SU-DHL-6 (cell line): ENCODE results near the gene PRKCE.

Source experiments
- H2AFZ ChIP-seq: fragments of 200-600 bp; sonication (generic); 2 replicates; pipeline ENCODE4 v1.6.1; 2014; ENCODE audit warnings: low read depth, mild to moderate bottlenecking, moderate library complexity, mixed read lengths, antibody characterized with exemption, low read length; ENCODE audit not compliant: severe bottlenecking
- H3F3A ChIP-seq: fragments of 200-600 bp; shearing (Covaris generic); 2 replicates; pipeline ENCODE4 v1.6.0; 2016; ENCODE audit warnings: antibody characterized with exemption, mild to moderate bottlenecking; ENCODE audit not compliant: insufficient read depth
- H3K27ac ChIP-seq: fragments of 200-600 bp; sonication (generic); 2 replicates; pipeline ENCODE4 v1.5.1; 2016; ENCODE audit warnings: low read depth, mild to moderate bottlenecking, low read length, moderate library complexity, mixed read lengths
- H3K27me3 ChIP-seq: fragments of 200-600 bp; sonication (generic), shearing (Covaris generic); 2 replicates; pipeline ENCODE4 v1.6.0; 2014; ENCODE audit warnings: mild to moderate bottlenecking, low read length
- H3K36me3 ChIP-seq: fragments of 200-600 bp; sonication (generic); 2 replicates; pipeline ENCODE4 v1.6.1; 2014; ENCODE audit warnings: mild to moderate bottlenecking, low read length, mixed read lengths
- H3K4me2 ChIP-seq: fragments of 300-600, 200-600 bp; shearing (Covaris generic), sonication (generic); 2 replicates; pipeline ENCODE4 v1.6.0; 2014; ENCODE audit warnings: low read length, low read depth, mild to moderate bottlenecking; ENCODE audit not compliant: poor library complexity, severe bottlenecking
- H3K4me3 ChIP-seq: fragments of 200-600 bp; sonication (generic); 2 replicates; pipeline ENCODE4 v1.5.1; 2014; ENCODE audit warnings: antibody characterized with exemption, low read length, mild to moderate bottlenecking, mixed read lengths; ENCODE audit not compliant: insufficient read depth, poor library complexity, severe bottlenecking
- H3K79me2 ChIP-seq: fragments of 200-600 bp; sonication (generic); 2 replicates; pipeline ENCODE4 v1.6.1; 2014; ENCODE audit warnings: mild to moderate bottlenecking, low read length, moderate library complexity; ENCODE audit not compliant: insufficient read depth
- H3K9ac ChIP-seq: fragments of 200-600 bp; sonication (generic); 2 replicates; pipeline ENCODE4 v1.7.0; 2014; ENCODE audit warnings: mild to moderate bottlenecking, low read length
- H3K9me2 ChIP-seq: fragments of 200-600 bp; sonication (generic); replicated peaks from 2 replicates; pipeline ENCODE4 v1.6.1; 2014; ENCODE audit warnings: low read length; ENCODE audit not compliant: insufficient read depth
- H3K9me3 ChIP-seq: fragments of 200-600 bp; sonication (generic); 2 replicates; pipeline ENCODE4 v1.6.1; 2014; ENCODE audit warnings: low read length, mixed read lengths; ENCODE audit not compliant: insufficient read depth
- H4K20me1 ChIP-seq: fragments of 200-600 bp; sonication (generic); 2 replicates; pipeline ENCODE4 v1.6.1; 2014; ENCODE audit warnings: low read depth, mild to moderate bottlenecking, antibody characterized with exemption, low read length, moderate library complexity, mixed read lengths
- CTCF ChIP-seq: fragments of 200-600 bp; sonication (generic); IDR thresholded peaks from one replicate; pipeline ENCODE4 v1.5.1; 2017; ENCODE audit warnings: antibody characterized with exemption, mild to moderate bottlenecking, low read length, moderate library complexity; ENCODE audit not compliant: insufficient read depth, poor library complexity, severe bottlenecking
- EZH2phosphoT487 ChIP-seq: fragments of 200-600 bp; sonication (generic), shearing (Covaris generic); conservative IDR thresholded peaks from 2 replicates; pipeline ENCODE4 v1.6.1; 2018; ENCODE audit warnings: mild to moderate bottlenecking, antibody characterized with exemption, low read length, moderate library complexity, mixed read lengths

PRKCE gene

GRCh38 chr2:46074501-46074900, 423.0 kb downstream of the PRKCE start:
- H3K36me3 ChIP-seq, result no peaks in the 10 kb centered on the region
- H4K20me1 ChIP-seq, result no peaks in the 10 kb centered on the region
- H3K27me3 ChIP-seq, result no peaks in the 10 kb centered on the region
- no peak overlapping the region for H3K27ac ChIP-seq
- no peak overlapping the region for H3K4me3 ChIP-seq
- H3K9me3 ChIP-seq, result no peaks in the 10 kb centered on the region
- TF ChIP-seq EZH2phosphoT487, result no peak
- no peak for TF ChIP-seq CTCF
- no peaks in the 10 kb centered on the region for H3K9me2 ChIP-seq
- no peak overlapping the region for H3K4me2 ChIP-seq
- H3K79me2 ChIP-seq, result no peaks in the 10 kb centered on the region
- no peaks in the 10 kb centered on the region for H3F3A ChIP-seq
- H2AFZ ChIP-seq, result no peak overlapping the region
- H3K9ac ChIP-seq, result no peak overlapping the region

DNA sequence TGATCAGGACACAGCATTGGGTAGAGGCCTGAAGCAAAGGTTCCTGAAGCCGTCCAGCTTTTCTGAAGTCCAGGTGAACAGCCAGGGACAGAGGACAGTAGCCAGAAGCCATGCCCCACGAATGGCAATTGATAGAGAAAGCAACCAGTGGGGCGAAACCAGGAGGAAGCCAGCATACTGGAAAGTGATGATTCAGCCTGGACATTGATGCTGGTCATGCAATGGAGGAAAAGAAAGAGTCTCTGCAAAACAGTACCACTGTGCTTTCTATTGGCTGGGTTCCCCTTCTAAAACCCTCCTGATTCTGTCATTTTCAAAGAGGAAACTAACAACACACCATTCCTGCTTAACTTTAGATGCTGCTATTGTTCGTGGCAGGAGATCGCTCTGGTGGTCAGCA, 424.4 kb downstream of the PRKCE start:
- no peaks in the 10 kb centered on the region for H3F3A ChIP-seq
- no peak overlapping the region for H3K27ac ChIP-seq
- no peak overlapping the region for H3K4me2 ChIP-seq
- no peaks in the 10 kb centered on the region for H3K79me2 ChIP-seq
- TF ChIP-seq CTCF (no peak), EZH2phosphoT487 (no peak)
- no peaks in the 10 kb centered on the region for H4K20me1 ChIP-seq
- no peaks in the 10 kb centered on the region for H3K9me2 ChIP-seq
- no peak overlapping the region for H3K4me3 ChIP-seq
- no peaks in the 10 kb centered on the region for H3K27me3 ChIP-seq
- H3K9me3 ChIP-seq, result no peaks in the 10 kb centered on the region
- H2AFZ ChIP-seq, result no peak overlapping the region
- no peak overlapping the region for H3K9ac ChIP-seq
- no peaks in the 10 kb centered on the region for H3K36me3 ChIP-seq

DNA sequence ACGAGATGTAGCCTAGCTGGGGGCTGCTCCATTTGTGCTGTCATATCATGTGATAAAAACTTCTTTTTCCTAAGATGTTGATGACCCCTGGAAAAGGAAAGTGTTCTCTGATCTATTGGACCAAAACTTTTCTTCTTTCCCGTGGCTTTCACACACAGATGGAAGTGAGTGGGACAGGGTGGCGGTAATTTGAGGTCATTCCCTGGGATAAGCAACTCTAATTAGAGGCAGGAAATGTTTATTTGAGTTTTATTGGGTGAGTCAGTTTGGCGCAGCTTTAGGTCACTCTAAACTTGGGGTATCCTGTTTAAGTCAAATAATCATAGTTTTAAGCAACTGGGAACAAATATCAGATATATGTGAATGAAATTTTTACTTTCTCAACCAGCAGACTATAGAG, 424.8 kb downstream of the PRKCE start:
- Histone ChIP-seq H3K79me2 (no peaks in the 10 kb centered on the region), H4K20me1 (no peaks in the 10 kb centered on the region), H3F3A (no peaks in the 10 kb centered on the region), H3K27me3 (no peaks in the 10 kb centered on the region), H3K9me3 (no peaks in the 10 kb centered on the region), H3K4me2 (no peak overlapping the region), H3K4me3 (no peak overlapping the region), H3K36me3 (no peaks in the 10 kb centered on the region), H3K27ac (no peak overlapping the region), H2AFZ (no peak overlapping the region), H3K9me2 (no peaks in the 10 kb centered on the region), H3K9ac (no peak overlapping the region)
- no peak for TF ChIP-seq CTCF

GRCh38 chr2:46076875-46077274, 425.4 kb downstream of the PRKCE start:
- Histone ChIP-seq H3K9ac (no peak overlapping the region), H4K20me1 (no peaks in the 10 kb centered on the region), H3F3A (no peaks in the 10 kb centered on the region), H3K9me2 (no peaks in the 10 kb centered on the region), H3K4me3 (no peak overlapping the region), H3K27ac (no peak overlapping the region), H3K79me2 (no peaks in the 10 kb centered on the region), H3K9me3 (no peaks in the 10 kb centered on the region), H3K36me3 (no peaks in the 10 kb centered on the region), H2AFZ (no peak overlapping the region), H3K27me3 (no peaks in the 10 kb centered on the region), H3K4me2 (no peak overlapping the region)
- TF ChIP-seq EZH2phosphoT487, result no peak
